Stomach smooth muscle (tissue), 2 donors: Measurements from ENCODE around the gene PDK4.
A peak's percentile ranks its signal among the peaks of the same experiment; 100 is the strongest.

Source experiments
- H3K27ac ChIP-seq: one replicate; pipeline ENCODE4 v1.7.0; 2013; ENCODE audit warnings: mild to moderate bottlenecking, low read length, inconsistent platforms
- H3K27me3 ChIP-seq, 2 donors: one replicate each; pipeline ENCODE4 v1.7.0; 2013; ENCODE audit warnings: low read length in 2 of 2; ENCODE audit not compliant: insufficient read depth in 2 of 2, control insufficient read depth in 1 of 2
- H3K36me3 ChIP-seq, 2 donors: one replicate each; pipeline ENCODE4 v1.7.0; 2013; ENCODE audit warnings: low read length in 2 of 2; ENCODE audit not compliant: control insufficient read depth in 2 of 2, insufficient read depth in 2 of 2
- H3K4me1 ChIP-seq: one replicate; pipeline ENCODE4 v1.7.0; 2013; ENCODE audit warnings: low read length; ENCODE audit not compliant: control insufficient read depth, insufficient read depth
- H3K4me3 ChIP-seq, 2 donors: one replicate each; pipeline ENCODE4 v1.7.0; 2013; ENCODE audit warnings: low read length in 2 of 2
- H3K9ac ChIP-seq, 2 donors: one replicate each; pipeline ENCODE4 v1.7.0; 2013; ENCODE audit warnings: low read length in 2 of 2, mild to moderate bottlenecking in 1 of 2
- H3K9me3 ChIP-seq, 2 donors: one replicate each; pipeline ENCODE4 v1.7.0; 2013; ENCODE audit warnings: low read length in 2 of 2; ENCODE audit not compliant: control insufficient read depth in 2 of 2
- donor health status: healthy.
- donor health status: Pancreatic carcinoma.

The PDK4 gene

DNA sequence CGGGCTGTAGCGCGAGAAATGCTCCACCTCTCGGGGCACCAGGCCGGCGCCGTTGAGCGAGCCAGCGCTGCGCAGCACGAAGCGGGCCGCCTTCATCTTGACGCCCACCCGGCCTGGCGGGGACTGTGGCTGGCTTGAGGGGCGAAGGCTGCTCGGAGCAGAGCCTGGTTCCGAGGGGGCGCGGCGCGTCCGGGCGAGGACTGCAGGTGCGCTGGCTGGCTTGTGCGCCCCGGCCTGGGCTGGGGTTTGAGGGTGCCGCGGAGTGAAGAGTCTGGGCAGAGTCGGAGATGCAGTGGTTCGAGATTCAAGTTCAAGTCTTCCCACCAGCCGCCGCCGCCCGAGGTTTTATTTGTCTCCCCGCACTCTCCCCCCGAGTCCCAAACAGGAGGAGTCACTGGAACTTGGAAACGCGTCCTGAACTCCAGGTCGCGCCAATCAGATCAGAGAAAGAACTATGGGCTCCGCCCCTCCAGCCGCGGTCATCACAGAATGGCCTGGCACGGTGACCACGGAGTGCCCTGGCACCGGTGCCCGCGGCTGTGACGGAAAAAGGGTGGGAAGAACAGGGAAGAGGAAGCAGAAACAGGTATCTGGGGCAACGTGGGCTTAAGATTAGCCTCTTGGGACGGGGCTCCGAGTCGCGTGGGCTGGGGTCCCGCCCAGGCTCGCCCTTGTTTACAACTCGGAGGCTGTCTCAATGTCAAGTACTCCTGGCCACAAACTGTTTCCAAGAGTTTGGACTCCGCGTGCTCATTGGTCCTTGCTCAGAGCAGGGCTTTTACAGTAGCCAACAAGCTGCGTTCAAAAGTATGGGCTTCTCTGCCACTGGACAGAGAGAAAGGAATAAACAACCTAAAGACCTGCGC lies at the start of gene PDK4:
Gene PDK4, minus strand, starts transcription at position 319 of the 866 bp plus-strand sequence. Its CDS starts 223 bp downstream, at position 96.
- no peaks in the 10 kb centered on the region for H3K9me3 ChIP-seq
- no peaks in the 10 kb centered on the region for H3K27me3 ChIP-seq
- peaks cover 9% of the 10 kb centered on the region for H3K4me1 ChIP-seq
- H3K36me3 ChIP-seq, result peaks cover 15 to 29% of the 10 kb centered on the region in 2 donors
- peak within 1 kb of the TSS; percentile 98 for H3K27ac ChIP-seq
- H3K9ac ChIP-seq, result peak within 1 kb of the TSS; percentile 99
- H3K4me3 ChIP-seq, result peak within 1 kb of the TSS; percentile 98 to 99

DNA sequence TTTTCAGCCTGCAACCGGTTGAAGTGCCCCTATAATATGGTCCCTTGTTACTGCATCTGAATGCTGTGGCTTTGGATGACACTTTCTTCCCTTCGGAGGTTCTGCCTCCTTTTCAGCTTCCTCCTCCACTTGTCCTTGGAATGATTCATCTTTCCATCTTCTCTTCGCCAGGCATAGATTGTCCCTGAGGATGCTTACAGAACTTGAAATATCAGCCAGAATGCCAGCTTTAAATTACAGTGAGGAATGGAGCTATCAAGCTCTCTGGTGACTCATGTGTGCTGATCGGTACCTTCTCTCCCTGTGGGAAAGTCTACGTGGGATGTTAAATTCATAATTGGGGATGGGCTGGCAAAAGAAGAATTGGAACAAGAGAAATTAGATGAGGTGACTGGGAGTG lies 45.9 kb upstream of the PDK4 start:
- Histone ChIP-seq H3K9ac (no peak overlapping the region), H3K4me3 (no peak overlapping the region), H3K27me3 (no peaks in the 10 kb centered on the region), H3K27ac (no peak overlapping the region), H3K36me3 (no peaks in the 10 kb centered on the region), H3K9me3 (no peaks in the 10 kb centered on the region), H3K4me1 (no peaks in the 10 kb centered on the region)

DNA sequence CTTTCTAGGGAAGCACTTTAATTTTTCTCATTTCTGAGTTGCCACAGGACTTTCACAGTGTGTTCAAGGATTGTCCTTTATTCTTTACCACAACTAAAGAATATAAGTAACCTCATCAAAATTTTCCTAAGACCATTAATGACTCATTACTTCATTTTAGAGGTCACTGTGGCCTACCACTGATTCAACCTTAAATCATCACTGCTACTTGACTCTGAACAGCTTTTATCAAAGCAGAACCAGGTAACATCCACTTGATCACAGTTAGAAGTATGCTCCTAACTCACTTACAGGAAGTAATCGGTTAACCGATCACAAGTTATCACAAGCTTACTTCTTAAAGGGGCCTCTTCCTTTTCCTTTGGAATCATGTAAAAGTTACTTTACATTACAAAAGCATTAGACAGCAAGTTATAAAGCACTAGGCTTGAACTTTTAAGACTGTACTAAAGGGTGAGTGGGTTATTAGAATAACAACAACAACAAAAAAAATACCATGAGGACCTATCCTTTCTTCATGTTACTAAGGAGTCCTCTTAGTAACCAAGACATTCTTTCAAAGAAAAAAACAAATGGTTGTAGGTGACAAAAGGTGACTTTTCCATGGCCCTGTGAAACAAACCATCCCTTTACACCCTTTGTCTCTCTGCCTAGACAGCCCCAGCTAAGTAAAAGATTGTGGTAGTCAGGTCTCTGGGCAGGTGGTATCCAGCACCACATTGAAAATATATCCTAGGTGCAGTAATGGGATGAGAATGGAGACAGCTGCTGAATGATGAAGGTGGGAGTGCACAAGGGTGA lies 40.0 kb upstream of the PDK4 start:
- Histone ChIP-seq H3K36me3 (no peaks in the 10 kb centered on the region), H3K4me3 (no peak overlapping the region), H3K9me3 (no peaks in the 10 kb centered on the region), H3K9ac (no peak overlapping the region), H3K4me1 (no peaks in the 10 kb centered on the region), H3K27ac (no peak overlapping the region), H3K27me3 (no peaks in the 10 kb centered on the region)

DNA sequence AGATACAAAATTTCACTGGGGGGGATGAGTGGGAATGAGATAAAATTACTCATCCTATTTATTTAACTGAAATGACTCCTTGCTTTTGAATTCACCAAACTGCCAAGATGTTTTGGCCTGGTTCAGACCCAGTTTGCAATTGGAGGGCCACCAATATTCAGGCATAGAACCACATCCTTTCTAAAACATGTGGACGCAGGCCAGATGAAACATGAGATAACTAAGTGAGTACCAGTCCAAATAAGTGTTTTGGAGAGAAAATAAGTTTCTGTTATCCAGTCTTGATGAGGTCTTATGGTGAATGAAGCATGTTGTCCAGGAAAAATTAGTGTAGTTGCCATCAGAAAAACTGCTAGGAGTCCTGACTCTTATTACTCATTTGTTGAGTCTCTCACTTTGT lies 36.3 kb upstream of the PDK4 start:
- Histone ChIP-seq H3K9me3 (no peaks in the 10 kb centered on the region), H3K27ac (no peak overlapping the region), H3K4me1 (peaks cover 12% of the 10 kb centered on the region), H3K36me3 (no peaks in the 10 kb centered on the region), H3K27me3 (no peaks in the 10 kb centered on the region), H3K9ac (no peak overlapping the region), H3K4me3 (no peak overlapping the region)

DNA sequence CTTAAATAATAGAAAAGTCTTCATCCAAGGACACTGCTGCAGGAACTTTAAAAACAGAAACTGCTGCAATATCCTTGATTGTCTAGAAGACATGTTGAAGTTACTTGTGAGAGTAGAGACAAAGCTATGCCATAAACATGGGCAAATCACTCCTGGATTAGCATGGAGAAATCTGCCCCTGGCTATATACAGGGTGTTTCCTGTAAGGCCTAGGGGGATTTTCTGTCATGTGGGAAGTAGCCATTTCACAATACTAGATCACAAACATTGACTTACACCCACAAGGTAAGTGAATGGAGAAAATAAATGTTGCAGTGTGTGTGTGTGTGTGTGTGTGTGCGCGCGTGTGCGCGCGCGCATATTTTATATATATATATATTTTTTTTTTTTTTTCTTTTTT lies 35.2 kb upstream of the PDK4 start:
- H3K27ac ChIP-seq, result peak overlapping the region; percentile 82
- H3K4me1 ChIP-seq, result peaks cover 12% of the 10 kb centered on the region
- no peaks in the 10 kb centered on the region for H3K27me3 ChIP-seq
- no peaks in the 10 kb centered on the region for H3K9me3 ChIP-seq
- H3K36me3 ChIP-seq, result no peaks in the 10 kb centered on the region
- H3K4me3 ChIP-seq, result no peak overlapping the region
- peak overlapping the region in 1 of 2 donors; percentile 23 for H3K9ac ChIP-seq

DNA sequence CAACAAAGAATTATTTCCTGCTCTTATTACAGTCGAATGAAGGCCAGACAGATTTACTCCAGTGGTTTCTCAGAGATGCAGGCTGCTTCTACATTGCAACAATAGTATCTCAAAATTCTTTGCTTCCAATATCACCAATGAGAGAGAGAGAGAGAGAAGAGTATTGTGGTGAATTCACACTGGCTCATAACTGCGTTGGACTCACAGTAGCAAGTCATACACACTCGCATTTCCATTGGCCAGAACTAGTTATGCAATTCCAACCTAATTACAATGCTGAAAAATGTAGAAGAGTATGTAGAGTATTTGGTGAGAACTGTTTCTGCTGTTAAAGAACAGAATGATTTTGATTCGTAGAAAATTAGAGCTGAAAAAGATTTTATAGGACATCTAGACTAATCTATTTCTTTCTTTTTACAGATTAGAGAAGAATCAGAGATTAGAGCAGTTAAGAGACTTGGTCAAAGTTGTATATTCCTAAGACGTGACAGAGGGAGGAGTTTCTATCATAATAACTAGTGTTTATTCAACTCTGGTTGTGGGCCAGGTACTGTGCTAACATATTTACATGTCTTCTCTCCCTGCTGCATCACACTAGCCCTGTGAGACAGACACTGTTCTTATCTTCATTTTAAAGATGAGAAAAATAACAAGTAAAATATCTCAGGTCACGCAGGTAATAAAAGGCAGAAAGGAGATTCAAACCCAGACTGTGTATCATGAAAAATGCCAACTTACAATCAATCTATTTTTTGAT lies 34.6 kb upstream of the PDK4 start:
- H3K36me3 ChIP-seq, result no peaks in the 10 kb centered on the region
- H3K4me3 ChIP-seq, result no peak overlapping the region
- peak overlapping the region; percentile 82 for H3K27ac ChIP-seq
- no peaks in the 10 kb centered on the region for H3K9me3 ChIP-seq
- H3K4me1 ChIP-seq, result peaks cover 12% of the 10 kb centered on the region
- H3K27me3 ChIP-seq, result no peaks in the 10 kb centered on the region
- peak overlapping the region in 1 of 2 donors; percentile 23 for H3K9ac ChIP-seq

DNA sequence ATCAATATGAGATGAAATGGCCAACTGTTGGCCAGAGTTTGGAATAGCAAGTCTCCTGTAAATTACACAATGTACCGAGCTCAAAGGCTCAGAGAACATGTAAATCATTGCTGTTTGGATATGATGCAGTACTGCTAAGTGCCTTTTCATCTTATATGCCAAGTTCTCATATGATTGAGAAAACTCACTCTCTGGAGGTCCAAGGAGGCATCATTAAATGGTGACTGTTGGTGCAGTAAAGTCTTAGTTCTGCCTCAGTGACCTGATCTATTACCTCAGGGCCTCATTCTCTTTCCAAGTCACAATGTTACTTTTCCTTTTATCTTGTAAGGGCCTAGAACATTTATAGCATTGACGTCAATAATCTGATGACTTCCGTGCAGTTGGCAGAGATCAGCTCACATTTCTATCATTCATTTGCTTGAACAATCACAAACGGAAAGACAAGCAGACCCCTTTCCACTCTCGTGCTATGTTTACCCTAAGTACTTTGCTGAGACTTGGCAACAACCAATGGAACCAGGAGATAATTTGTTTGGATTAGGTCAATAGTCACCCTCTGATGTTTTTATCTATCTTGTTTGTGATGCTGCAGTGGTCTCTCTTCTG lies 32.6 kb upstream of the PDK4 start:
- H3K9ac ChIP-seq, result peak overlapping the region; percentile 12 to 14
- no peaks in the 10 kb centered on the region for H3K9me3 ChIP-seq
- no peaks in the 10 kb centered on the region for H3K27me3 ChIP-seq
- no peaks in the 10 kb centered on the region for H3K36me3 ChIP-seq
- no peak overlapping the region for H3K4me3 ChIP-seq
- peaks cover 12% of the 10 kb centered on the region for H3K4me1 ChIP-seq
- peak overlapping the region; percentile 82 for H3K27ac ChIP-seq

DNA sequence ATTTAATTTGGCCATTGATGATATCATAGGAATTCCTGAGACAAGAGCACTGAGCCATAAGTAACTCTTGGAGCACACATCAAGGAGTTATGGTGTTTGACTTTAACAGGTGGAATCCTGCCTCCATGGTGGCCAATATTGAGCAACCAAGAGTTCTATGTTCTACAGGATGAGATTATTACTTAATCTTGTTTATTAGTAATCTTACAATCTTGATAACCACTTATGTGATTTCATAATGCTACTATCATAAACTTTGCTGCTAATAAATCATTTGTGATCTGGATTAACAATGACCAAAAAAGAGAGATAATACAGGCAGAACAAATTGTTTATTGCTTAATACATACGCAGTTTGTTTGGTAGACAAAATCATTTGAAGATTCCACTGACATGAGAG lies 27.5 kb upstream of the PDK4 start:
- Histone ChIP-seq H3K36me3 (no peaks in the 10 kb centered on the region), H3K27me3 (no peaks in the 10 kb centered on the region), H3K4me1 (peaks cover 7% of the 10 kb centered on the region), H3K9me3 (no peaks in the 10 kb centered on the region), H3K4me3 (no peak overlapping the region), H3K9ac (no peak overlapping the region), H3K27ac (no peak overlapping the region)

DNA sequence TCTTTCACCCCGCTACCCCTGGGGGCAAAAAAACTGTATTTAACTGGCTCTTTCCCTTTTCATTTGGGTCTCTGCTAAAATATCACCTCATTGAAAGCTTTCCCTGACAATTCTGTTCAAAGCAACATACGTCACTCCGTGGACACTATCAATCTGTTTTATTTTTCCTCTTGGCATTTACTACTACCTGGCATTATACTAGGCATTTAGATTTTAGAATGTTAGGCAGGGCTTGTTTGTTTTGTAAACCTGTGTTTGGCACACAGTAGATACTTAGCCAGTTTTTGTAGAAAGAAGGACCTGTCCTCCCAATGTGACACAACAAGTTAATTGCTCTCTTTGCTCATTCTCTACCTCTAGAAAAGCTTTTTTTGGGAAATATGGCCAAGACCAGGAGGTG lies 26.5 kb upstream of the PDK4 start:
- no peak overlapping the region for H3K4me3 ChIP-seq
- H3K36me3 ChIP-seq, result no peaks in the 10 kb centered on the region
- H3K27ac ChIP-seq, result no peak overlapping the region
- H3K27me3 ChIP-seq, result no peaks in the 10 kb centered on the region
- no peaks in the 10 kb centered on the region for H3K9me3 ChIP-seq
- H3K9ac ChIP-seq, result no peak overlapping the region
- H3K4me1 ChIP-seq, result no peaks in the 10 kb centered on the region

DNA sequence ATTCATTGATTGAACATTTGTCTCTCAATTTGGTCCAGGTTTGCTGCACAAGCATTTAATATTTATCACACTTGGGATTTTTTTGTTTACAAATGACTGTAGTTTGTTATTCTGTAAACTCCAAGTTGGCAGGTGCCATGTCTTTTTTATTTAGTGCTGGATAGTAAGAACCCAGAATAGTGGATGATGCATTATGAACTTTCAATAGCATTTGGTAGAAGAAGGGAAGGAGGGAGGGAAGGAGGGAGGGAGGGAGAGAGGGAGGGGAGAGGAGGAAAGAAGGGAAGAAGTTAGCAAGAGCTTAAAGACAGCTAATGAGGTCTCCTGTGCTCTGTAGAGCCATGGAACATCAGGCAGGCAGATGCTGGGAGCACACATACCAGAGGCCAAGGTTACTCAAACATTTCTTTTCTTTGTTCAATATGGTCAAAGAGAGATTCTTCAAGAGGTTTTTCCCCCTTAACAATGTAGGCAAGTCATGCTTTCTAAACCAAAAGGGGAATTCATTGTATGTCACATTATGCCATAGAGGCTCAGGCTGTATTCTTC lies 25.8 kb upstream of the PDK4 start:
- H3K4me1 ChIP-seq, result no peaks in the 10 kb centered on the region
- no peaks in the 10 kb centered on the region for H3K27me3 ChIP-seq
- no peak overlapping the region for H3K9ac ChIP-seq
- H3K4me3 ChIP-seq, result no peak overlapping the region
- no peak overlapping the region for H3K27ac ChIP-seq
- H3K36me3 ChIP-seq, result no peaks in the 10 kb centered on the region
- H3K9me3 ChIP-seq, result no peaks in the 10 kb centered on the region
